GM12878 (cell line): Measurements from ENCODE around the gene SLC43A1. TPM values are rescaled to one million over a fixed set of nuclear protein-coding genes. Genes with fewer than 3 reads are reported as not detected.

ENCODE experiments used
- ATAC-seq: fragments of 200-7000 bp; cut with Tn5 transposase; 3 replicates; pipeline ENCODE4 v1.9.1; 2020; ENCODE audit warnings: mild to moderate bottlenecking, moderate library complexity
- BruUV-seq: library from RNA; stranded (reverse); fragments of 400-500 nt; replicated peaks from 2 replicates; lab custom pipeline; 2021; lab: Mats Ljungman, UMichigan
- CTCF ChIA-PET: fragments of 300-600 bp; sonication (Branson Sonifier 250); formaldehyde crosslinking; extraction: SDS; loops from one replicate; lab custom pipeline; 2021; ENCODE audit warnings: inconsistent platforms; lab: Yijun Ruan, JAX
- POLR2A ChIA-PET: fragments of 350-600 bp; formaldehyde crosslinking; extraction: SDS; loops from one replicate; lab custom pipeline; 2021; ENCODE audit warnings: inconsistent platforms; lab: Charles Lee
- RAD21 ChIA-PET: fragments of 300-600 bp; sonication (Branson Sonifier 250); formaldehyde crosslinking; loops from one replicate; lab custom pipeline; 2023; ENCODE audit warnings: antibody characterized with exemption; ENCODE audit not compliant: unreplicated experiment; lab: Charles Lee
- SMC1A ChIA-PET: fragments of 300-600 bp; sonication (Branson Sonifier 250); formaldehyde crosslinking; loops from one replicate; lab custom pipeline; 2023; ENCODE audit not compliant: unreplicated experiment, uncharacterized antibody; lab: Charles Lee
- DNase-seq: peaks from one replicate; pipeline ENCODE4 v3.0.0-alpha.2; 2011; ENCODE audit warnings: low read depth, low spot score
- FAIRE-seq: peaks from 3 replicates; lab custom pipeline; 2011; peaks lifted over from hg19 to GRCh38; lab: Jason Lieb, UNC
- H2AFZ ChIP-seq: 2 replicates; pipeline ENCODE4 v1.6.0; 2011; ENCODE audit warnings: low read depth, low read length, control low read depth; ENCODE audit not compliant: control insufficient read depth
- H3K27ac ChIP-seq: 2 replicates; pipeline ENCODE4 v1.5.1; 2011; ENCODE audit warnings: control low read depth; ENCODE audit not compliant: control insufficient read depth, insufficient read depth
- H3K27me3 ChIP-seq, 2 experiments: replicated peaks in 1 of 2; 2 replicates each; pipeline versions ENCODE4 v1.6.0 to v1.6.1; 2011; ENCODE audit warnings: low read length in 1 of 2; ENCODE audit not compliant: control insufficient read depth in 2 of 2, insufficient read depth in 2 of 2
- H3K36me3 ChIP-seq, 2 experiments: 2 replicates each; pipeline ENCODE4 v1.5.1; 2011; ENCODE audit warnings: low read length in 1 of 2; ENCODE audit not compliant: control insufficient read depth in 2 of 2, insufficient read depth in 2 of 2
- H3K4me1 ChIP-seq: 2 replicates; pipeline ENCODE4 v1.6.1; 2011; ENCODE audit warnings: mild to moderate bottlenecking, low read length, moderate library complexity, mixed read lengths; ENCODE audit not compliant: control insufficient read depth, insufficient read depth
- H3K4me2 ChIP-seq: 2 replicates; pipeline ENCODE4 v1.6.0; 2011; ENCODE audit warnings: control low read depth; ENCODE audit not compliant: control insufficient read depth, insufficient read depth
- H3K4me3 ChIP-seq: fragments of 200-600 bp; sonication (generic); 2 replicates; pipeline ENCODE4 v1.5.1; 2016
- H3K79me2 ChIP-seq: 2 replicates; pipeline ENCODE4 v1.6.0; 2011; ENCODE audit warnings: low read length; ENCODE audit not compliant: control insufficient read depth, insufficient read depth
- H3K9ac ChIP-seq: 2 replicates; pipeline ENCODE4 v1.8.0; 2011; ENCODE audit warnings: low read length, control low read depth, mixed read lengths; ENCODE audit not compliant: control insufficient read depth, insufficient read depth
- H3K9me3 ChIP-seq: replicated peaks from 3 replicates; pipeline ENCODE4 v1.5.1; 2011; ENCODE audit warnings: mild to moderate bottlenecking, low read length; ENCODE audit not compliant: control insufficient read depth, insufficient read depth
- H4K20me1 ChIP-seq: 2 replicates; pipeline ENCODE4 v1.6.0; 2011; ENCODE audit not compliant: control insufficient read depth, insufficient read depth
- BACH1 ChIP-seq: fragments of 450-650 bp; IDR thresholded peaks from 2 replicates; pipeline ENCODE4 v1.6.1; 2017; ENCODE audit warnings: mild to moderate bottlenecking, borderline replicate concordance
- CHD1 ChIP-seq: IDR thresholded peaks from 2 replicates; pipeline ENCODE4 v1.6.1; 2012; ENCODE audit warnings: low read depth, low read length, improper control_type of control experiment
- DPF2 ChIP-seq: fragments of 450-650 bp; IDR thresholded peaks from 2 replicates; pipeline ENCODE4 v1.6.1; 2017; ENCODE audit warnings: mild to moderate bottlenecking
- E2F8 ChIP-seq: fragments of 450-650 bp; IDR thresholded peaks from 2 replicates; pipeline ENCODE4 v1.6.1; 2018; ENCODE audit warnings: mild to moderate bottlenecking, low read depth, moderate library complexity; ENCODE audit not compliant: partially characterized antibody
- MTA2 ChIP-seq: fragments of 450-650 bp; IDR thresholded peaks from 2 replicates; pipeline ENCODE4 v1.6.1; 2016; ENCODE audit warnings: low read depth, mild to moderate bottlenecking, moderate library complexity
- PAX8 ChIP-seq: fragments of 450-650 bp; IDR thresholded peaks from 2 replicates; pipeline ENCODE4 v1.6.1; 2017; ENCODE audit warnings: mild to moderate bottlenecking, moderate library complexity
- POLR2AphosphoS2 ChIP-seq: IDR thresholded peaks from 2 replicates; pipeline ENCODE4 v1.6.1; 2011; ENCODE audit warnings: low read depth, mild to moderate bottlenecking, low read length, improper control_type of control experiment, moderate library complexity
- SRF ChIP-seq, 2 experiments: IDR thresholded peaks; 2 replicates each; pipeline ENCODE4 v1.6.1; 2011; ENCODE audit warnings: low read depth in 2 of 2, low read length in 2 of 2, mild to moderate bottlenecking in 1 of 2, moderate library complexity in 1 of 2
- TAF1 ChIP-seq: IDR thresholded peaks from 2 replicates; pipeline ENCODE4 v1.6.1; 2011; ENCODE audit warnings: mild to moderate bottlenecking, low read depth, low read length, borderline replicate concordance
- USF2 ChIP-seq: IDR thresholded peaks from 2 replicates; pipeline ENCODE4 v1.6.1; 2011; ENCODE audit warnings: low read depth, low read length, improper control_type of control experiment, borderline replicate concordance
- ZNF207 ChIP-seq: fragments of 450-650 bp; IDR thresholded peaks from 2 replicates; pipeline ENCODE4 v1.6.1; 2014; ENCODE audit warnings: antibody characterized with exemption, mild to moderate bottlenecking, borderline replicate concordance
- WGBS: methylation state at CpG from one replicate; pipeline ENCODE4 v1.1.6; 2016; ENCODE audit warnings: low lambda C conversion rate; ENCODE audit not compliant: insufficient replicate concordance, insufficient coverage; ENCODE audit errors: missing lambda C conversion rate; 5-methylcytosine and 5-hydroxymethylcytosine counted together
- in situ Hi-C: fragments of 300-500 bp; cut with MboI; formaldehyde crosslinking; loops from 9 replicates; pipeline ENCODE4 v1.14.3; 2018; ENCODE audit warnings: mixed read lengths
- intact Hi-C: fragments of 100-400 bp; cut with micrococcal nuclease; formaldehyde crosslinking; loops from one replicate; pipeline ENCODE4 v1.14.2; 2022; ENCODE audit not compliant: unreplicated experiment
- polyA plus RNA-seq, 11 experiments: library from polyadenylated mRNA; depleted of rRNA in 4 of 11; unstranded in 6 of 11; stranded (reverse) in 5 of 11; fragments of >200 nt; fragmentation: Nextera tagmentation in 4 of 11; fragmentation: Illumina TruSeq in 1 of 11; extraction: Ambion mirVana in 4 of 11; extraction: Trizol in 1 of 11; gene quantifications; 1 replicate in 1 of 11; 2 replicates in 10 of 11; pipeline versions ENCODE4 v1.2.1 to v1.2.3, GENCODE V29; 2011 to 2016; ENCODE audit warnings: inconsistent platforms in 2 of 11, missing spikeins in 2 of 11, low read depth in 1 of 11
- total RNA-seq, 4 experiments: library from RNA; depleted of rRNA in 3 of 4; stranded (reverse); fragments of >200 nt in 3 of 4; fragmentation: Illumina TruSeq in 1 of 4; extraction: Trizol in 1 of 4; gene quantifications; 2 replicates each; pipeline versions ENCODE4 v1.2.1 to v1.2.3, GENCODE V29; 2013 to 2021
- TF ChIP-seq, protein P1 (sequence below): fragments of 450-650 bp; IDR thresholded peaks from 2 replicates; pipeline ENCODE4 v1.6.1; 2016; ENCODE audit warnings: mild to moderate bottlenecking

SLC43A1 gene
- total and polyA plus RNA-seq, 10 of the 15 experiments (the other 5 are each of a cell fraction or from before 2014, with no cell fraction given) = 1.0 to 17.8 (median 12.6) TPM

- TF ChIP-seq BACH1 (no peak), MTA2 (no peak), SRF (IDR thresholded peaks at IDR 0.05; ENCODE audit: low read depth in 2 of 2, low read length in 2 of 2) (no peak)
Measured at GRCh38 chr11:57440744-57441414, 74.6 kb downstream of the SLC43A1 start (continued).

- ATAC-seq (no peak), FAIRE-seq (no peak), DNase-seq (no peak)
- Histone ChIP-seq H3K4me3 (no peak overlapping the region), H3K4me2 (no peak overlapping the region), H3K27me3 (no peaks in the 10 kb centered on the region), H3K9me3 (no peaks in the 10 kb centered on the region), H3K36me3 (no peaks in the 10 kb centered on the region), H3K4me1 (no peaks in the 10 kb centered on the region), H2AFZ (no peak overlapping the region), H4K20me1 (no peaks in the 10 kb centered on the region), H3K79me2 (no peaks in the 10 kb centered on the region), H3K27ac (no peak overlapping the region), H3K9ac (no peak overlapping the region)
- ChIA-PET SMC1A (no interaction called here), RAD21 (interaction anchor here (1.0 kb wide), 1 partner anchor 9 kb away, joined by 3 read pairs; no protein-coding TSS in a partner anchor), CTCF (interaction anchor here (1.0 to 8.0 kb wide), 3 partner anchors 17 to 94 kb away, joined by 3 to 38 read pairs (median 4); no protein-coding TSS in a partner anchor), POLR2A (no interaction called here)
- 57% methylated on average over 6 of the region's 6 CpGs for WGBS
- BruUV-seq = no TSS peak
- intact Hi-C loops = no loop called here
- TF ChIP-seq USF2 = no peak
- no peak for TF ChIP-seq POLR2AphosphoS2
- no peak for TF ChIP-seq CHD1
- no peak for TF ChIP-seq E2F8
- TF ChIP-seq TAF1 = no peak
- no peak for TF ChIP-seq DPF2
- no peak for TF ChIP-seq ZNF207
- TF ChIP-seq, protein P1, sequence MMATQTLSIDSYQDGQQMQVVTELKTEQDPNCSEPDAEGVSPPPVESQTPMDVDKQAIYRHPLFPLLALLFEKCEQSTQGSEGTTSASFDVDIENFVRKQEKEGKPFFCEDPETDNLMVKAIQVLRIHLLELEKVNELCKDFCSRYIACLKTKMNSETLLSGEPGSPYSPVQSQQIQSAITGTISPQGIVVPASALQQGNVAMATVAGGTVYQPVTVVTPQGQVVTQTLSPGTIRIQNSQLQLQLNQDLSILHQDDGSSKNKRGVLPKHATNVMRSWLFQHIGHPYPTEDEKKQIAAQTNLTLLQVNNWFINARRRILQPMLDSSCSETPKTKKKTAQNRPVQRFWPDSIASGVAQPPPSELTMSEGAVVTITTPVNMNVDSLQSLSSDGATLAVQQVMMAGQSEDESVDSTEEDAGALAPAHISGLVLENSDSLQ = no peak
- TF ChIP-seq PAX8 = no peak
- TF ChIP-seq, all 136 proteins: peak for 0
- in situ Hi-C loops = no loop called here
Measured at GRCh38 chr11:57439786-57440185, 75.7 kb downstream of the SLC43A1 start.
